ENCODE data around the gene BMF.

- TF ChIP-seq, protein P1, sequence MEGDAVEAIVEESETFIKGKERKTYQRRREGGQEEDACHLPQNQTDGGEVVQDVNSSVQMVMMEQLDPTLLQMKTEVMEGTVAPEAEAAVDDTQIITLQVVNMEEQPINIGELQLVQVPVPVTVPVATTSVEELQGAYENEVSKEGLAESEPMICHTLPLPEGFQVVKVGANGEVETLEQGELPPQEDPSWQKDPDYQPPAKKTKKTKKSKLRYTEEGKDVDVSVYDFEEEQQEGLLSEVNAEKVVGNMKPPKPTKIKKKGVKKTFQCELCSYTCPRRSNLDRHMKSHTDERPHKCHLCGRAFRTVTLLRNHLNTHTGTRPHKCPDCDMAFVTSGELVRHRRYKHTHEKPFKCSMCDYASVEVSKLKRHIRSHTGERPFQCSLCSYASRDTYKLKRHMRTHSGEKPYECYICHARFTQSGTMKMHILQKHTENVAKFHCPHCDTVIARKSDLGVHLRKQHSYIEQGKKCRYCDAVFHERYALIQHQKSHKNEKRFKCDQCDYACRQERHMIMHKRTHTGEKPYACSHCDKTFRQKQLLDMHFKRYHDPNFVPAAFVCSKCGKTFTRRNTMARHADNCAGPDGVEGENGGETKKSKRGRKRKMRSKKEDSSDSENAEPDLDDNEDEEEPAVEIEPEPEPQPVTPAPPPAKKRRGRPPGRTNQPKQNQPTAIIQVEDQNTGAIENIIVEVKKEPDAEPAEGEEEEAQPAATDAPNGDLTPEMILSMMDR (IDR thresholded peaks at IDR 0.05): no peak
- TF ChIP-seq POLR2A (IDR thresholded peaks at IDR 0.05): no peak
Measured at GRCh38 chr15:40118473-40118872, 9.8 kb upstream of the BMF start.

Data from testis (tissue), 2 donors.